Stimulated activated CD8-positive, alpha-beta memory T cell treated with anti-CD3 and anti-CD28 coated beads, Interleukin-7, amount 100 ng/mL, for 24 hours (primary cell): ENCODE results near the gene MAN1A1.

Experiments
- DNase-seq: peaks from one replicate; pipeline ENCODE4 v3.0.0-alpha.2; 2020; ENCODE audit warnings: low read depth

Gene MAN1A1

GRCh38 chr6:119140196-119141140, 209.1 kb downstream of the MAN1A1 start:
- DNase-seq = no peak

DNA sequence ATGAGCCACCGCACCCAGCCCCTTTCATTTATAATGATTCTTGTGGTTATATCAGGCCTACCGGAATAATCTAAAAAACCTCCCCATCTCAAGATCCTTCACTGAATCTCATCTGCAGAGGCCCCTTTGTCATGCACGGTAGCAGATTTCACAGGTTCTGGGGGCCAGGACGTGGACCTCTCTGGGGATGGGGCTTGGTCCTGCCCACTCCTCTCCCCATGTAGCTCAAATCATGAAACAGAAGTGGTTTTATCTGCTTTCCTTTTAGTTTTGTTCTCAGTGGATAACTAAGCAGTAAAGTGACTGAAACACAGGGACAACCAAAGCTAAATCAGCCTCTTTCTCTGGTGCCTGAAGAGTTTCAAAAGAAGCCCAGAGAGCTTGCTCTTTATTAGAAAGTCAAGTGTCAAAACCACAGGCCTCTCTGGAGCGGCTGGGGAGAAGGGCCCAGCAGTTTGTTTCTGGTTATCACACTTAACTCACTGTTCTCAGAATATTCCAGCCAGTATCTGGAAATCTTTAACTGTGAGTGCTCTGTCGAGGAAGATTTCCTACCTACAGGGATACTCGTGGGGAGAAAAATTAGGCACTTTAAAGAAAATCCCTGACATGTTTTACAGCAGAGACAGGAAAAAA, 210.5 kb downstream of the MAN1A1 start:
- DNase-seq = no peak

DNA sequence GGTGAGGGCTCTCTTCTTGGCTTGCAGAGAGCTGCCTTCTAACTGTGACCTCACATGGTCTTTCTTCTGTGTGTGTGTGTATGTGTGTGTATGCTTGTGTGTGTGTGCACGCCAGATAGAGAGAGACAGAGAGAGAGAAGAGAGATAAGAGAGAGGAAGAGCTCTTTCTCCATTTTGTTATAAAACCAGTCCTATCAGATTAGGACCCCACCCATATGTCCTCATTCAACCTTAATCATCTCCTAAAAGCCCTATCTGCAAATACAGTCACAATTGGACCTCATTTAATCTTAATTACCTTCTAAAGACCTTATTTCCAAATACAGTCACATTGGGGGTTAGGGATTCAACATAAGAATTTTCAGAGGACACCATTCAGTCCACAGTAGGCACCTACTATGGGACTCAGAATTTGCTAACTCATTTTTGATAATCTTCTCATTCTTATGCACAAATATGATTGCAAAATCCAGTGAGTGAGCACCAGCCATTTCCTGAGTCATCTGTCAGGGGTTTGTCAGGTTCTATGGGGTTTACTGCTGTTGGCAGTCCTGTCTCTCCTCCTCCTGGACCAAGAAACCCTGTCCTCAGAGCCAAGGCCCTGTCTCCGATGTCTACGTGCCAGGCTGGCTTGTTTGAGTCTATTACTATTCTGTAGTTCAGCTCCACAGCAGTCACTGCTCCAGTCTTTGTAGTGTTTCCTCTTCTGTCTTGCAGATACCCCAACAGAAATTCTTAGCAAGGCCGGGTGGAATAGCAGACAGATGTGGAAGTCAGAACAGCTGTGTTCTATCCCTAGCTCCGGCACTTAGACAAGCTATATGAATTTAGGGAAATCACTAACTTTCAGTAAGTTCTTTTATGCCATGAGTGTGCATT, 212.1 kb downstream of the MAN1A1 start:
- no peak for DNase-seq

- DNase-seq = no peak
Observed at GRCh38 chr6:119134752-119135151, 214.8 kb downstream of the MAN1A1 start.

GRCh38 chr6:119133400-119133799, 216.2 kb downstream of the MAN1A1 start:
- no peak for DNase-seq

DNA sequence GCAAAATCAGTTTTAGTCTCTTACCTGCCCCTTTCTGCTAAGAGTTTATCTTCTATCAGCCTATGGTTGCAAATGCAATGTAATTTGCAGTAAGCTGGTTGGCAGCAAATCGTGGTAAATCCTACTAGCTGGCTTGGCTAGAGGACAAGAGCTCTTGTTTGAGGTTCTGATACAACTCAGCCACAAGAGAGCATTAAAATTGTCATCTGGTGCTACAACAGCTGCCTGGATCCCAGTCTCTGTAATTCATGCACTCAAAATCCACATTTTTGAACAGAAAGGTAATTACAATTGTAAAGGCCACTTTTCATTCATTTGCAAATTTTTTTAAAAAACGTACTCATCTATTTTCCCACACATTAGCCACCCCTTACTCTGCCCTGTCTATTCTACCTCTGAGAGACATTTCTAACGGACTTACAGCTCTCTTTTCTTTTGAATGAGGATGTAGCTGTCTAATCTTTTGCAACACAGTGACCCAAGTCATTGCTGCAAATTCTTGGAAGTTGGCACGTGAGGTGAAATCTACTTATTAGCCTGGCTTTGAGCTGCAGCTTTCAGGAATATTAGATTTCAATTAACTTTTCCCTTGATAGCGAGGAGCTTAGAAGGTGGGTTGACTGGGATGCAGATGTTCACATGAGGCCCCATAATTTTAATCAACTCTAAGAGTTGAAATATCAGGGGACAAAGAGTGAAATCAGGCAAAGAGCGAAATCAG, 217.1 kb downstream of the MAN1A1 start:
- no peak for DNase-seq

- no peak for DNase-seq
Observed at GRCh38 chr6:119129968-119130484, 219.5 kb downstream of the MAN1A1 start.

- no peak for DNase-seq
Observed at GRCh38 chr6:119129148-119129967, 220.2 kb downstream of the MAN1A1 start.

DNA sequence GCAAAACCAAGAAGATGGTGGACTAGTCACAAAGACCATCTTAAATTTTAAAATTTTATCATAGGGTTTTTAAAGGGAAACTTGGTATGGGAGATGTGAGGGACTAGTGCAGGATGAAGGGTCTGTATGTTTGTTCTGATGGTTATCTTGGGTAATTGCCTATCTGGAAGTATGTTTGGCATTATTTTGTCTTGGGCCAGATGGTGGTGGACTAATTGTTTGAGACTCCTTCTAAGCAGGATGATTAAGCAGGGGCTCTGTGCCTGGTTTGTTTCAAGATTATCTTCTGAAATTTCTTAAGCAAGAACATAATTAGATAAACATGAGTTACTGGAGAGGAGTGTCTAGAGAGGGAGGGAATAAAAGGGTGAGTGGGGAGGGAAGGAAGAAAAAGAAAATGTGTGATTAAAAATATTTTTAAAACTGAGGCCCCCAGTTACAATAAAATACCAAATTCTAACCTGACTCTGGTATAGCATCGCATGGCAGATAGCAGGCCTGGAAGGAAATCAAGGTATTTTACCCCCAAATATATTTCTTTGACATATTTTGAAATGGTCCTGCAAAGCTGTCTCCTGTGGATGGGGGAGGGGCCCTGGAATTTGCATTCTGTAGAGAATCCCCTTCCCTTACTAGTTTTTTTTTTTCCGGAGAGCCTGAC, 221.2 kb downstream of the MAN1A1 start:
- no peak for DNase-seq

DNA sequence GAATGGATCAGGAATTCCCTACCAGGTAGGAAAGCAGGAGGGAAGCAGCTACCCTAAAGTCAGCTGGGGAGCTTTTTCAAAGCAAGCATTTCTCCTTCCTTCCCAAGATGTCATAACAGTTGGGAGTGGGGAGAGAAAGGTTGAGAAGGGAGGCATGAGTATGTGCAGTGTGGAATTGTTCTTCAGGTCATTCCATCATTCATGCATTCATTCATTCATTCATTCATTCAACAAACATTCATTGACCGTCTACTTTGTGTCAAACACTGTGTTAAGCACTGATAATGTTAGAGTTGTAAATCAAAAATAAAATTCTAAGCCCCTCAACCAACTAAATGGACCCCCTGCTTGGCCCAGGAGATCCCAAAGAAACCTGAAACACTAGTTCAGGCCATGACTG, 221.9 kb downstream of the MAN1A1 start:
- DNase-seq = no peak
